ENCODE data around the gene C4orf50.

Gene C4orf50

GRCh38 chr4:5992828-5993321 is 25.4 kb downstream of the C4orf50 start:
- H3K4me3 ChIP-seq (ENCODE audit: low read depth in 1 of 2, low read length in 1 of 2), result no peak overlapping the region
- no peaks in the 10 kb centered on the region for H3K9me3 ChIP-seq
- TF ChIP-seq, protein P1, sequence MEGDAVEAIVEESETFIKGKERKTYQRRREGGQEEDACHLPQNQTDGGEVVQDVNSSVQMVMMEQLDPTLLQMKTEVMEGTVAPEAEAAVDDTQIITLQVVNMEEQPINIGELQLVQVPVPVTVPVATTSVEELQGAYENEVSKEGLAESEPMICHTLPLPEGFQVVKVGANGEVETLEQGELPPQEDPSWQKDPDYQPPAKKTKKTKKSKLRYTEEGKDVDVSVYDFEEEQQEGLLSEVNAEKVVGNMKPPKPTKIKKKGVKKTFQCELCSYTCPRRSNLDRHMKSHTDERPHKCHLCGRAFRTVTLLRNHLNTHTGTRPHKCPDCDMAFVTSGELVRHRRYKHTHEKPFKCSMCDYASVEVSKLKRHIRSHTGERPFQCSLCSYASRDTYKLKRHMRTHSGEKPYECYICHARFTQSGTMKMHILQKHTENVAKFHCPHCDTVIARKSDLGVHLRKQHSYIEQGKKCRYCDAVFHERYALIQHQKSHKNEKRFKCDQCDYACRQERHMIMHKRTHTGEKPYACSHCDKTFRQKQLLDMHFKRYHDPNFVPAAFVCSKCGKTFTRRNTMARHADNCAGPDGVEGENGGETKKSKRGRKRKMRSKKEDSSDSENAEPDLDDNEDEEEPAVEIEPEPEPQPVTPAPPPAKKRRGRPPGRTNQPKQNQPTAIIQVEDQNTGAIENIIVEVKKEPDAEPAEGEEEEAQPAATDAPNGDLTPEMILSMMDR (IDR thresholded peaks at IDR 0.05), result no peak
- no peaks in the 10 kb centered on the region for H3K4me1 ChIP-seq (ENCODE audit: control insufficient read depth in 1 of 2, insufficient read depth in 1 of 2, low read depth in 1 of 2, low read length in 1 of 2)
- H3K27me3 ChIP-seq, result peaks cover 4% of the 10 kb centered on the region
- H3K27ac ChIP-seq, result no peak overlapping the region
- no peaks in the 10 kb centered on the region for H3K36me3 ChIP-seq

GRCh38 chr4:5992171-5992827 is 25.9 kb downstream of the C4orf50 start:
- Histone ChIP-seq H3K27ac (no peak overlapping the region), H3K4me3 (ENCODE audit: low read depth in 1 of 2, low read length in 1 of 2) (no peak overlapping the region), H3K36me3 (no peaks in the 10 kb centered on the region), H3K9me3 (no peaks in the 10 kb centered on the region), H3K27me3 (peaks cover 4% of the 10 kb centered on the region), H3K4me1 (ENCODE audit: control insufficient read depth in 1 of 2, insufficient read depth in 1 of 2, low read depth in 1 of 2, low read length in 1 of 2) (no peaks in the 10 kb centered on the region)
- TF ChIP-seq, protein P1 (IDR thresholded peaks at IDR 0.05), result no peak

GRCh38 chr4:5991405-5991804 is 26.8 kb downstream of the C4orf50 start:
- Histone ChIP-seq H3K36me3 (no peaks in the 10 kb centered on the region), H3K4me1 (ENCODE audit: control insufficient read depth in 1 of 2, insufficient read depth in 1 of 2, low read depth in 1 of 2, low read length in 1 of 2) (no peaks in the 10 kb centered on the region), H3K27ac (no peak overlapping the region), H3K9me3 (no peaks in the 10 kb centered on the region), H3K27me3 (peaks cover 4% of the 10 kb centered on the region), H3K4me3 (ENCODE audit: low read depth in 1 of 2, low read length in 1 of 2) (no peak overlapping the region)
- TF ChIP-seq, protein P1 (IDR thresholded peaks at IDR 0.05), result no peak

DNA sequence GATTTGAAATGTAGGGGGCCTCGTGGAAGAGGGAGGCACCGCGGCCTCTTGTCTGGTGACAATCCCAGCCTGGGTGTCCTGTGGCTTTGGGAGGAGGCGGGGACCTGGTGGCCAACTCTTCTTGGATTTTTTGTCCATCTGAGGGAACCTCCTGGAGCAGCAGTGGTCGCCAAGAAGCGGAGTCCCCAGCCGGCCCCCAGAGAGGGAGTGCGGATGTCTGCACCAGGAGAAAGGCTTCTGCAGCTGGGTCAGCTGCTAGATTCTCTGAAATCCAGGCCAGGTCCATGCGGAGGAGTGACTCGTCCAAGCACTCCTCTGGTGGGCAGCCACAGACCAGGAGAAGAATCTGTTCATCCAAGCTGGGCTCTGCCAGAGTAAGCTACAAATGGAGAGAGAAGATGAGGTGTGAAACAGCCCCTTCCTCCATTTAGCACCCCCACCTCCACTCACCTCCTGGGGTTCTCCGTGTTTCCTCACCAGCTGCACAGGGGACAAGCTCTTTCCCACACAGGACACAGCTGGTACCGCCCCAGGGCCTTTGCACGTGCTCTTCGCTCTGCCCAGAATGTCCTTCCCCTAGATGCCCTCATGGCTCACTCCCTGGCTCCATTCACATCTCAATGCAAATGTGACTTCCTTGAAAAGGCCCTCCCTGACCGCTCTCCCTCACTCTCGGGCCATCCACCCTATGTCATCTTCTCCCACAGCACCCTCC is 27.6 kb downstream of the C4orf50 start:
- TF ChIP-seq, protein P1 (IDR thresholded peaks at IDR 0.05), result no peak
- Histone ChIP-seq H3K4me1 (ENCODE audit: control insufficient read depth in 1 of 2, insufficient read depth in 1 of 2, low read depth in 1 of 2, low read length in 1 of 2) (no peaks in the 10 kb centered on the region), H3K27ac (no peak overlapping the region), H3K36me3 (no peaks in the 10 kb centered on the region), H3K4me3 (ENCODE audit: low read depth in 1 of 2, low read length in 1 of 2) (no peak overlapping the region), H3K9me3 (no peaks in the 10 kb centered on the region), H3K27me3 (no peaks in the 10 kb centered on the region)

GRCh38 chr4:5989236-5990225 is 28.7 kb downstream of the C4orf50 start:
- H3K4me3 ChIP-seq (ENCODE audit: low read depth in 1 of 2, low read length in 1 of 2), result no peak overlapping the region
- TF ChIP-seq, protein P1 (IDR thresholded peaks at IDR 0.05), result no peak
- no peaks in the 10 kb centered on the region for H3K4me1 ChIP-seq (ENCODE audit: control insufficient read depth in 1 of 2, insufficient read depth in 1 of 2, low read depth in 1 of 2, low read length in 1 of 2)
- H3K9me3 ChIP-seq, result no peaks in the 10 kb centered on the region
- H3K27me3 ChIP-seq, result no peaks in the 10 kb centered on the region
- no peak overlapping the region for H3K27ac ChIP-seq
- H3K36me3 ChIP-seq, result no peaks in the 10 kb centered on the region

Measured in neutrophil (primary cell).